Ureter (tissue), 1 donor: Measurements from ENCODE around the gene FASLG. TPM values are rescaled to one million over a fixed set of nuclear protein-coding genes. Genes with fewer than 3 reads are reported as not detected.
"Not testable (repeated sequence)": the region's sequence is repeated elsewhere in the genome, so short reads cannot be mapped to it uniquely, and the experiment has no call there.

Experiments
- DNase-seq: peaks from one replicate; pipeline ENCODE4 v3.0.0-alpha.2; 2020; ENCODE audit warnings: low spot score
- total RNA-seq: library from RNA; stranded (reverse); gene quantifications from one replicate; pipeline ENCODE4 v1.2.4, GENCODE V29; 2023
- donor health status: DM: yes; HTN: yes; CAD: no.

The FASLG gene
- total RNA-seq, 1 donor from 2014 or later, result 0.47 TPM

GRCh38 chr1:172680733-172681275 is 21.9 kb downstream of the FASLG start:
- no peak for DNase-seq

- no peak for DNase-seq
Observed at GRCh38 chr1:172682812-172683211, 23.9 kb downstream of the FASLG start.

GRCh38 chr1:172686143-172686542 is 27.2 kb downstream of the FASLG start:
- no peak for DNase-seq

- DNase-seq, result not testable (repeated sequence)
Observed at GRCh38 chr1:172688428-172689085, 29.7 kb downstream of the FASLG start.

GRCh38 chr1:172690925-172691324 is 32.0 kb downstream of the FASLG start:
- DNase-seq, result not testable (repeated sequence)

- no peak for DNase-seq
Observed at GRCh38 chr1:172697534-172698002, 38.7 kb downstream of the FASLG start.

- no peak for DNase-seq
Observed at GRCh38 chr1:172698224-172698623, 39.3 kb downstream of the FASLG start.

GRCh38 chr1:172699111-172699510 is 40.2 kb downstream of the FASLG start:
- DNase-seq, result no peak

GRCh38 chr1:172699695-172700227 is 40.9 kb downstream of the FASLG start:
- DNase-seq, result no peak

- DNase-seq, result no peak
Observed at GRCh38 chr1:172700556-172700955, 41.7 kb downstream of the FASLG start.

- DNase-seq, result no peak
Observed at GRCh38 chr1:172704001-172704400, 45.1 kb downstream of the FASLG start.

- no peak for DNase-seq
Observed at GRCh38 chr1:172704420-172705210, 45.7 kb downstream of the FASLG start.

GRCh38 chr1:172708452-172708851 is 49.5 kb downstream of the FASLG start:
- no peak for DNase-seq

GRCh38 chr1:172711558-172711957 is 52.7 kb downstream of the FASLG start:
- no peak for DNase-seq

- DNase-seq, result no peak
Observed at GRCh38 chr1:172713466-172713865, 54.6 kb downstream of the FASLG start.

Other genes starting within 250 kb of the FASLG start
- not detected for gene C1orf105, start 238.4 kb upstream of the FASLG start, total RNA-seq
- gene PIGC, start 215.0 kb upstream of the FASLG start, total RNA-seq, result 21.0 TPM
- gene SUCO, start 126.0 kb upstream of the FASLG start, total RNA-seq, result 62.4 TPM